GM19099 (cell line): ENCODE results near the gene TTC34.

Source experiments
- POLR2A ChIP-seq: IDR thresholded peaks from 3 replicates; pipeline ENCODE4 v1.6.1; 2011; ENCODE audit warnings: low read depth; ENCODE audit not compliant: insufficient read length; ENCODE audit errors: extremely low read depth

Gene TTC34

GRCh38 chr1:2777424-2778219 lies 23.9 kb downstream of the TTC34 start:
- no peak for TF ChIP-seq POLR2A

- TF ChIP-seq POLR2A = no peak
Observed at GRCh38 chr1:2650967-2651645, 150.4 kb downstream of the TTC34 start.

- no peak for TF ChIP-seq POLR2A
Observed at GRCh38 chr1:2646837-2647236, 154.7 kb downstream of the TTC34 start.

- TF ChIP-seq POLR2A = no peak
Observed at GRCh38 chr1:2645776-2646175, 155.7 kb downstream of the TTC34 start.

- no peak for TF ChIP-seq POLR2A
Observed at GRCh38 chr1:2645143-2645542, 156.3 kb downstream of the TTC34 start.

GRCh38 chr1:2644591-2645101 lies 156.8 kb downstream of the TTC34 start:
- TF ChIP-seq POLR2A = no peak

- no peak for TF ChIP-seq POLR2A
Observed at GRCh38 chr1:2644171-2644570, 157.3 kb downstream of the TTC34 start.

- TF ChIP-seq POLR2A = no peak
Observed at GRCh38 chr1:2643414-2644077, 157.9 kb downstream of the TTC34 start.

GRCh38 chr1:2642560-2643413 lies 158.7 kb downstream of the TTC34 start:
- peak; percentile 71 for TF ChIP-seq POLR2A

- no peak for TF ChIP-seq POLR2A
Observed at GRCh38 chr1:2642131-2642559, 159.3 kb downstream of the TTC34 start.

- TF ChIP-seq POLR2A = no peak
Observed at GRCh38 chr1:2641381-2642130, 159.9 kb downstream of the TTC34 start.

GRCh38 chr1:2640626-2641025 lies 160.9 kb downstream of the TTC34 start:
- no peak for TF ChIP-seq POLR2A

GRCh38 chr1:2639607-2640521 lies 161.6 kb downstream of the TTC34 start:
- TF ChIP-seq POLR2A = no peak
